Measurements from ENCODE around the gene UTP14C.
"Not testable (repeated sequence)": the region's sequence is repeated elsewhere in the genome, so short reads cannot be mapped to it uniquely, and the experiment has no call there.

The UTP14C gene

GRCh38 chr13:52051400-52051799, 26.9 kb downstream of the UTP14C start:
- DNase-seq: no peak

DNA sequence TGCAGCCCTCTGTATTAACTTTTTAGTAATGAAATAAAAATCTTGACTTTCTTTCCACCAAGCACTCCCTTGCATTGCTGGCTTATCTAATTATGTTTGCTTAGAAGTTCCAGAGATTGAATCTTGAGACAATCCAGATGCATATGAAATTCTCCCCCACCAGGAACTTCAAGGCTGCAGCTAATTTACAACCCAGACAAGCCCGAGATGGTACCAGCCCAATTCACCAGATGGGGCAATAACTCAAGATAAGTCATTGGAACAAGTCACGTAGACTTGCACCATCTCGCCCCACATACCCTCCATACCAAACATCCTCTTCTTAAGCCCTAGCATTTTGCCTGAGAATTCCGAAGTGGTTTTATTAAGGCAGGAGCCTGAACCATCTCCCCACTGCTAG, 29.0 kb downstream of the UTP14C start:
- DNase-seq: no peak

- DNase-seq: not testable (repeated sequence)
Measured at GRCh38 chr13:52061064-52061463, 36.6 kb downstream of the UTP14C start.

DNA sequence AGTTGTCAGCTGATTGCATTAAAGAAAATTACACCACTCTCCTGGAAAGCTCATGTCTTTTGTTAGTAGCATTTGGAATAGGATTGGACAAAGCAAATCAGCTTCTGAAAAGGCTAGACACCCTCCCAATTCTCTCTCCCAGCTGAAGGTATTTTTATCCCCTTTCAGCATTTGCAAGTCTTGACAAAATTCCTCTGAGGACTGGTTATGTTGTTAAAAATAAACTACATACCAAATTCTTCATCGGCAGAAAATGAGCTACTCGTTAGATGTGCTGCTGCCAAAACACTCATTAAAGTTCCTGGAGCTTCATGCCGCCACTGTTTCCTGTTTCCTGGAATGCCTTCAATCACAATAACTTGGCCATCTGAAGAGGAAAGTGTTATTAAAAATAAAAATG, 37.1 kb downstream of the UTP14C start:
- DNase-seq: no peak

DNA sequence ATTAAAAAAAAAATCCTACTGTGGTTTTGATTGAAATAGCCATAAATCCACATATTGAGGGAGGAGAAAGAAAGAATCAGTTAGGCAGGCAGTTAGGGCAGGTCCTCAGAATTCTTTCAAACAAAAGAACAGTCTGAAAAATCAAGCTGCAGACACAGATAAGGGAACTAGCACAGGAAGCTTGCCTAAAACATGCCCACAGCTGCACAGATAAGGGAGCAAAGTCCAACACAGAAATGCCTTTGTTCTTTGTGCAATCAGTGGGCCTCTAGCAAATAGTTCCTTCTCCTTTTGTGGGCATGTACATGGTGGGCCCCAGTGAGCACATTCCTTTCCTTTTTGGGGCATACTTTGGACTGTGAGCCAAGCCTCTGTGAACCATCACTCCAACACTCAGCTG, 42.7 kb downstream of the UTP14C start:
- DNase-seq: no peak

DNA sequence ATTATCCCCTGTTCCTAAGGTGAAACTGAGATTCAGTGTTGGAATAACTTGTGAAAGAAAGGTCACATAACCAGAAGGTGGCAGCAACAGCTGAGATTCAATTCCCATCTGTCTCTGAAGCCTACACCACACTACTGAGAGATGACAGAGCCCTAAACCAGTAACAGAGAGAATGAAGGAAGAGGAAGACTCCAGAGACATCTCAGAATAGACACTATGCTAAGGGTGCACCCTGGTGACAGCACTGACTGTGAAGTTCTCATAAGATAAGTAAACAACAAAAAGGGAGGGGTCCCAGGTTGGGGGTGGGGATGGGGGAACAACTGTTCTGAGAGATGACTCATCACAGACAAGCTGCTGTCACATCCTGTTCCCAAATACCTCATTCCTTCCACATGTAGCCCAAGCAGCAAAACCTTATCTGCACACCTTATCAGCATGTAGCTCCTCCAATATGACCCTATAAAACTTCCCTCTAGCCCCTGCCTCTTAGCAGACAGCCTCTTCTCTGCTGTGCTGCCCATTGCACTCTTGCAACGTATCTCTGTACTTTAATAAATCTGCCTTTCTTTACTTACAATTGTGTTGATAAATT, 46.5 kb downstream of the UTP14C start:
- peak; percentile 4 for DNase-seq
